DMS 273 (cell line): ENCODE measurements around the gene PROS1.
"Not testable (repeated sequence)": the region's sequence is repeated elsewhere in the genome, so short reads cannot be mapped to it uniquely, and the experiment has no call there.

Experiments used
- DNase-seq: peaks from one replicate; lab custom pipeline; 2025; ENCODE audit not compliant: unreplicated experiment; lab: John Stamatoyannopoulos, UW

The PROS1 gene

DNA sequence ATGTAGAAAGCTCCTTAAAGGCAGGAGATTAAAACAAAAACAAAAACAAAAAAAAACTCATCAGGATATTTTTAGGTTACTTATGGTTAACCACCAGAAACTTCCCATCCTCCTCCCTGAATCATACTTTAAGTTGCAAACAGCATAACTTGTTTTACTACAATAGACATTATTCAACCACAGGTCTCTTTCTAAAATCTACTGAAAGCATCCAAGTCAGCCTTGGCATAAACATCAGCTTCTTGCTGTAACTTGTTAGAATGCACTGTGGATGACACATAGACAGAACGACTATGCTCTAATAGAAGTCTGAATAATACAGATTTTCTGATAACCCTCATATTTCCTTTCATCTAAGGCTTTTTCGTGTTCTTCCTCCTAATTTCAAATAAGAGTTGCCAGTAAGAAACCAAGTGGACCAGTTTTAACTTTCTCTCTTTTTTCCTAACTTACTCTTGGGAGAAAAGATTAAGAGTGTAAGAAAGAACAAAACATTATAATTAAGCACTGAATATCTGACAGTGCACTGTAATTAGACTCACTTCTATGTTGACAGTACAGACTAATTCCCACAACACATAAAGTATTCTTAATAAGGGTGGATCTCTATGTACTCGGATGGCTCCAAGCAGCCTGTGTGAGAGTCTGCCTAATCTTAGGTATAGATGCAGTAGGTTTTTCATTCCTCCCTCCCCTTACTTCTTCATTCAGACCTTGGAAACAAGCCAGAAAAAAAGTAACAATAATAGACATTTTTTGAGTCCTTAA, 95.3 kb downstream of the PROS1 start:
- DNase-seq: not testable (repeated sequence)

DNA sequence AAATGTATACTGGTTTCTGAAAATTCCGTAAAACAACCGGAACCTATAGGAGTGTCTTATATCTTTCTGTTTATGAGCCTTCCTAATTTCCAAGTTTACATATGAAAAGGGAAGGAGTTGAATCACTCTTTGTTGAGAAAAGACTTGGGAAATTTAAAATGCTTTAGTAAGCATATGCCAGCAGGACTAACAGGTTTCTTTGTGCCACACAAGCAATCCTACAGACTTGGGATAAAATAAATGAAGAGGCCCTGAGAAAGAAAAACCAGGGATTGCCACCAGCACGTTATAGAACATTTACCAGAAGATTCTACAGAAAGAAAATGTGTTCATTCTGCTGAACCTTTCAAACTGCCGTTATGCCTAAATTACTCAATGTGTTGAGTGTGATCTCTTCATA, 96.3 kb downstream of the PROS1 start:
- not testable (repeated sequence) for DNase-seq

DNA sequence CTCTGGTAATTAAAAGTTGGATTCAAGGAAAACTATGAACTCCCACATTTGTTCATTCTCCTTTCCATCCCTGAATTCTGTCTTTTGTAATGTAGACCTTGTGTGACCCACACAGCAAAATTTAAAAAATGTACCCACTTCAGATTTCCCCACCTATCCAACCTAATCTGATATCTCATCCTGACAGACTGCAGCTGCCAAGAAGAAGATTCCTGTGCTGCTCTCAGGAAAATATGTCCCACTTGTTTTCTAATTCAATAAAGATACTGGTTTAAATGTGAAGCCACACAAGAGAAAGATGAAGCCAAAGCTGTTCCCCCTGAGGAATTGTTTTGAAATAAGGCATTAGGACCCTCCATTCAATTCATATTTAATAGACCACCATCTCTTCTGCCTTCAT, 100.3 kb downstream of the PROS1 start:
- not testable (repeated sequence) for DNase-seq

DNA sequence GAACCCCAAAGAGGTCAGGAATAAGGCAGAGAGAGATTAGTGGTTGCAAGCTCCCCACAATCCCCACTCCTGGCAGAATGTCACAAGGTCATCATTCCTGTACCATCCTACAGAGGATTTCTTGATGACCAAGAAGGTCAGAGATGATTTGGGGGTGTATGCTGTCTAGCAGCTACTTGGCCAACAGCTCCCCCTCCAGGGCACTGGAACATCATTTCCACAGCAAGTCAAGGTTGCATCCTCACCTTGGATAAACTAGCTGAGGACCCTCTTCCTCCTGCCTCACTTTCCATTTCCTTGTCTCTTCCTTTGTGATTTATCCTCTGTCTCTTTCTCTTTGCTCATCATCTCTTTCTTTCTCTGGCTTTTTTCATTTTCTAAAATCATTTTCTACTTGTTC, 106.3 kb downstream of the PROS1 start:
- no peak for DNase-seq

GRCh38 chr3:93861017-93861416, 112.7 kb downstream of the PROS1 start:
- DNase-seq: no peak

DNA sequence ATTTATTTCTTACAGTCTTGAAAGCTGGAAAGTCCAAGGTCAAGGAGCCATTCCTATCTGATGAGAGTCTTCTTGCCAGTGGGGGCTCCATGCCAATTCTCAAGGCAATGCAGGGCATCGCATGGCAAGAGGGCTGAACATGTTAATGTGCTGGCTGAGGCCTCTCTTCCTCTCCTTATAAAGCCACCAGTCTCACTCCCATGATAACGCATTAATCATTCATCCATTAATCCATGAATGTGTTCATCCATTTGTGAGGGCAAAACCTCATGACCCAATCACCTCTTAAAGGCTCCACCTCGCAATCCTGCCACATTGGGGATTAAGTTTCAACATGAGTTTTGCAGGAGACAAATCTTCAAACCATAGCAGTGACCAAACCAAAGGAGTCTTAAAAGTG, 118.3 kb downstream of the PROS1 start:
- DNase-seq: no peak

DNA sequence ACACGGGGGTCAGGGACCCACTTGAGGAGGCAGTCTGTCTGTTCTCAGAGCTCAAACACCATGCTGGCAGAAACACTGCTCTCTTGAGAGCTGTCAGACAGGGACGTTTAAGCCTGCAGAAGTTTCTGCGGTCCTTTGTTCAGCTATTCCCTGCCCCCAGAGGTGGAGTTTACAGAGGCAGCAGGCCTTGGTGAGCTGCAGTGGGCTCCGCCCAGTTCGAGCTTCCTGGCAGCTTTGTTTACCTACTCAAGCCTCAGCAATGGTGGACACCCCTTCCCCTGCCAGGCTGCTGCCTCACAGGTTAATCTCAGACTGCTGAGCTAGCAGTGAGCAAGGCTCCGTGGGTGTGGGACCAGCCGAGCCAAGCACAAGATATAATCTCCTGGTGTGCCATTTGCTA, 121.5 kb downstream of the PROS1 start:
- not testable (repeated sequence) for DNase-seq

GRCh38 chr3:93843981-93844380, 129.7 kb downstream of the PROS1 start:
- no peak for DNase-seq

DNA sequence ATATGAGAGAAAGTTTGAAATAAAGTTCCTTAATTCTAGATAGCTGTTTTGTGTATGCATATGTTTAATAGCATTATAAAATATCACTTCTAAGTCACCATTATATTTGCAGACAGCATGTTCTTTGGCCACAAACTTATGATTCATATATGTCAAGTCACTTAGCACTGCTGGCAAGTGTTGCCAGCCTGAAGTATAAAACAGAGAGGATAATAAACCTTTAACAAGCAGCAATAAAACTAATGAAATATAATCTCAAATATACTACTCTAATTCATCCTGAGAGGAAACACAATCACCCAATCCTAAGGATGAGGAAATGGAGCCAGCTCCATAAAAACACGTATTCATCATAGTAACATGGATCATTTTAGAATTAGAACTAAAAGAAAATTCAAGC, 134.5 kb downstream of the PROS1 start:
- DNase-seq: not testable (repeated sequence)
